NCI-H1105 (cell line): ENCODE data around the gene CAPG.
A peak's percentile ranks its signal among the peaks of the same experiment; 100 is the strongest.

Source experiments
- DNase-seq: peaks from one replicate; lab custom pipeline; 2025; lab: John Stamatoyannopoulos, UW

CAPG gene

GRCh38 chr2:85438201-85439024, 28.2 kb upstream of the CAPG start:
- no peak for DNase-seq

GRCh38 chr2:85437488-85438200, 27.5 kb upstream of the CAPG start:
- peak; percentile 75 for DNase-seq

GRCh38 chr2:85436836-85437487, 26.8 kb upstream of the CAPG start:
- no peak for DNase-seq

- DNase-seq, result no peak
Observed at GRCh38 chr2:85435981-85436835, 26.0 kb upstream of the CAPG start.

GRCh38 chr2:85435220-85435958, 25.2 kb upstream of the CAPG start:
- DNase-seq, result no peak

- no peak for DNase-seq
Observed at GRCh38 chr2:85434696-85435095, 24.5 kb upstream of the CAPG start.

GRCh38 chr2:85433511-85434089, 23.4 kb upstream of the CAPG start:
- DNase-seq, result no peak

GRCh38 chr2:85431570-85432205, 21.5 kb upstream of the CAPG start:
- DNase-seq, result no peak

GRCh38 chr2:85430752-85431569, 20.8 kb upstream of the CAPG start:
- DNase-seq, result no peak

- no peak for DNase-seq
Observed at GRCh38 chr2:85429924-85430289, 19.7 kb upstream of the CAPG start.

GRCh38 chr2:85429213-85429923, 19.2 kb upstream of the CAPG start:
- no peak for DNase-seq

GRCh38 chr2:85428343-85428881, 18.2 kb upstream of the CAPG start:
- DNase-seq, result no peak

GRCh38 chr2:85427300-85427835, 17.2 kb upstream of the CAPG start:
- DNase-seq, result no peak

- DNase-seq, result no peak
Observed at GRCh38 chr2:85425588-85425987, 15.4 kb upstream of the CAPG start.

GRCh38 chr2:85423525-85423924, 13.4 kb upstream of the CAPG start:
- no peak for DNase-seq

- no peak for DNase-seq
Observed at GRCh38 chr2:85422072-85422457, 11.9 kb upstream of the CAPG start.

GRCh38 chr2:85421260-85422071, 11.3 kb upstream of the CAPG start:
- DNase-seq, result no peak
